DOHH2 (cell line): ENCODE measurements around the gene ATP4B.

Source experiments
- H3F3A ChIP-seq: fragments of 200-600 bp; sonication (generic), shearing (Covaris generic); 2 replicates; pipeline ENCODE4 v1.6.0; 2016; ENCODE audit warnings: antibody characterized with exemption, mild to moderate bottlenecking; ENCODE audit not compliant: control insufficient read depth, insufficient read depth
- H3K27ac ChIP-seq: fragments of 200-600 bp; sonication (generic); 2 replicates; pipeline ENCODE4 v1.5.1; 2014; ENCODE audit warnings: low read depth, mild to moderate bottlenecking, low read length, moderate library complexity
- H3K27me3 ChIP-seq: fragments of 200-600 bp; sonication (generic); 2 replicates; pipeline ENCODE4 v1.6.1; 2014; ENCODE audit warnings: mild to moderate bottlenecking, low read length, mixed read lengths; ENCODE audit not compliant: control insufficient read depth
- H3K36me3 ChIP-seq: fragments of 200-600 bp; sonication (generic); 2 replicates; pipeline ENCODE4 v1.6.1; 2014; ENCODE audit warnings: mild to moderate bottlenecking, low read length, moderate library complexity, mixed read lengths; ENCODE audit not compliant: control insufficient read depth
- H3K4me1 ChIP-seq: fragments of 200-600 bp; sonication (generic); 2 replicates; pipeline ENCODE4 v1.6.1; 2014; ENCODE audit warnings: mild to moderate bottlenecking, low read length, mixed read lengths; ENCODE audit not compliant: control insufficient read depth
- H3K4me2 ChIP-seq: fragments of 200-600 bp; sonication (generic); 2 replicates; pipeline ENCODE4 v1.6.0; 2014; ENCODE audit warnings: mild to moderate bottlenecking, low read length, moderate library complexity
- H3K4me3 ChIP-seq: fragments of 200-600 bp; sonication (generic); 2 replicates; pipeline ENCODE4 v1.5.1; 2014; ENCODE audit warnings: mild to moderate bottlenecking, low read length, mixed read lengths
- H3K79me2 ChIP-seq: fragments of 200-600 bp; sonication (generic); 2 replicates; pipeline ENCODE4 v1.6.1; 2014; ENCODE audit warnings: mild to moderate bottlenecking, low read length, mixed read lengths; ENCODE audit not compliant: control insufficient read depth
- H3K9me2 ChIP-seq: fragments of 200-600 bp; sonication (generic); replicated peaks from 2 replicates; pipeline ENCODE4 v1.6.1; 2014; ENCODE audit warnings: mild to moderate bottlenecking, low read length, mixed read lengths; ENCODE audit not compliant: control insufficient read depth
- H3K9me3 ChIP-seq: fragments of 200-600 bp; sonication (generic); 2 replicates; pipeline ENCODE4 v1.6.1; 2014; ENCODE audit warnings: antibody characterized with exemption, low read length, mixed read lengths; ENCODE audit not compliant: control insufficient read depth, insufficient read depth
- H4K20me1 ChIP-seq: fragments of 200-600 bp; sonication (generic); 2 replicates; pipeline ENCODE4 v1.6.0; 2014; ENCODE audit warnings: low read depth, mild to moderate bottlenecking, antibody characterized with exemption, low read length, moderate library complexity; ENCODE audit not compliant: control insufficient read depth, insufficient read depth
- CTCF ChIP-seq: fragments of 200-600 bp; sonication (generic); IDR thresholded peaks from one replicate; pipeline ENCODE4 v1.5.1; 2014; ENCODE audit warnings: antibody characterized with exemption, mild to moderate bottlenecking, low read depth, low read length; ENCODE audit not compliant: poor library complexity, severe bottlenecking
- EZH2phosphoT487 ChIP-seq: fragments of 200-600 bp; sonication (generic); IDR thresholded peaks from 2 replicates; pipeline ENCODE4 v1.6.1; 2017; ENCODE audit warnings: borderline replicate concordance, mild to moderate bottlenecking, antibody characterized with exemption, low read length, moderate library complexity, mixed read lengths

Gene ATP4B

DNA sequence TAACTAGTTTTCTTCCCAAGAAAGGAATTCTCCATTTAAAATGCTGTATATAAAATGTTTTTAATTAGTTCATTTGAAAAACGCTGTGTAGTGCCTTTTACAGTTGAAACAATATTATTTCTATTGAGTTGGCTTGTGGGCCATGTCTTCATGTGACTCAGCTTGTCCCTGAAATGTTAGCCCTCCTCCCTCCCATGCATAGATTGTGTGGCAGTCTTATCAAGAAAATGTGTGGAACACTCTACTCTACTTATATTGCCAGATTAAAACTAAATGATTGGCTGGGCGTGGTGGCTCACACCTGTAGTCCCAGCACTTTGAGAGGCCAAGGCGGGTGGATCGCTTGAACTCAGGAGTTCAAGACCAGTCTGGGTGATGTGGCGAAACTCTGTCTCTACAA, 40.0 kb downstream of the ATP4B start:
- H3K4me1 ChIP-seq = no peaks in the 10 kb centered on the region
- H3K27me3 ChIP-seq = no peaks in the 10 kb centered on the region
- H3K4me2 ChIP-seq = no peak overlapping the region
- no peaks in the 10 kb centered on the region for H3K9me2 ChIP-seq
- H3F3A ChIP-seq = no peaks in the 10 kb centered on the region
- peaks cover 98% of the 10 kb centered on the region for H3K79me2 ChIP-seq
- H3K9me3 ChIP-seq = no peaks in the 10 kb centered on the region
- peaks cover 24% of the 10 kb centered on the region for H4K20me1 ChIP-seq
- no peak overlapping the region for H3K4me3 ChIP-seq
- peaks cover 88% of the 10 kb centered on the region for H3K36me3 ChIP-seq
- no peak overlapping the region for H3K27ac ChIP-seq
- TF ChIP-seq CTCF = no peak
- TF ChIP-seq EZH2phosphoT487 = no peak

- Histone ChIP-seq H3K79me2 (peaks cover 98% of the 10 kb centered on the region), H3K36me3 (peaks cover 88% of the 10 kb centered on the region), H3K4me1 (no peaks in the 10 kb centered on the region), H3K4me2 (no peak overlapping the region), H3K4me3 (no peak overlapping the region), H3K27ac (no peak overlapping the region), H3K9me2 (no peaks in the 10 kb centered on the region), H3F3A (no peaks in the 10 kb centered on the region), H3K9me3 (no peaks in the 10 kb centered on the region), H3K27me3 (no peaks in the 10 kb centered on the region), H4K20me1 (peaks cover 24% of the 10 kb centered on the region)
- TF ChIP-seq EZH2phosphoT487 = no peak
- TF ChIP-seq CTCF = no peak
Observed at GRCh38 chr13:113616991-113617749, 40.8 kb downstream of the ATP4B start.

DNA sequence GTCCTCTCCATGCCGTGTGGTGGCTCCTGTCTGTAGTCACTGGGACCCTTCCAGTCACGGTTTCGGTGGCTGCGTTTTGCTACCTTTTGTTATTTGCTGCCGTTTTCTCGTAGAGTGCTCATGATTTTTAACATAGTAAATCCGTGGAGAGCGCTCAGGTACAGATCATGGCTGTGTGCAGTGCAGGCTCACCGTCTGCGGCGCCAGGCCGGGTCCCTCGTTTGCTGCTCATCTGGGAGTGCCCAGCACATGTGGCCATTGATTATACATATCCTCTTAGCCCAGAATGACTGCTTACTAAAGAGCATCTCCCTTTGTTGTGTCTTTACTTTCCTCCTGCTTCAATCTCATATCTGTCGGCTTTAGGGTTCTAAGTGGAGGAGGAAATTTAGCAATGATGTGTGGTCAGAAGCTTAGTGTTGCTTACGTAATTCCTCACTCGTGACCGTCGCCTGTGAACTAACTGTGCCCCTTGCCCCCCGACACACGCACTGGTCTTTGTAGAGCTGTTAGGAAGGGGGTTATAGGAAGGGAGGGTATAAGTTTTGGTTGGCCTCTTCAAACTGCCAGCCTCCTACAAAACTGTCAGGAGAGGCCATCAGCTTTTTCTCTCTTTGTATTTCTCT, 41.6 kb downstream of the ATP4B start:
- Histone ChIP-seq H3K9me3 (no peaks in the 10 kb centered on the region), H3K27me3 (no peaks in the 10 kb centered on the region), H3K79me2 (peaks cover 98% of the 10 kb centered on the region), H3F3A (no peaks in the 10 kb centered on the region), H4K20me1 (peaks cover 24% of the 10 kb centered on the region), H3K27ac (no peak overlapping the region), H3K4me1 (no peaks in the 10 kb centered on the region), H3K4me2 (no peak overlapping the region), H3K36me3 (peaks cover 95% of the 10 kb centered on the region), H3K9me2 (no peaks in the 10 kb centered on the region), H3K4me3 (no peak overlapping the region)
- TF ChIP-seq CTCF = no peak
- TF ChIP-seq EZH2phosphoT487 = no peak
